HG03457 (cell line): ENCODE results near the gene TRIO.

ENCODE experiments used
- ATAC-seq: cut with Tn5 transposase; IDR thresholded peaks from one replicate; pipeline ENCODE4 v1.9.1; 2021; ENCODE audit warnings: moderate number of reproducible peaks; ENCODE audit not compliant: unreplicated experiment

The TRIO gene

GRCh38 chr5:14260637-14261036 lies 117.5 kb downstream of the TRIO start:
- no peak for ATAC-seq

DNA sequence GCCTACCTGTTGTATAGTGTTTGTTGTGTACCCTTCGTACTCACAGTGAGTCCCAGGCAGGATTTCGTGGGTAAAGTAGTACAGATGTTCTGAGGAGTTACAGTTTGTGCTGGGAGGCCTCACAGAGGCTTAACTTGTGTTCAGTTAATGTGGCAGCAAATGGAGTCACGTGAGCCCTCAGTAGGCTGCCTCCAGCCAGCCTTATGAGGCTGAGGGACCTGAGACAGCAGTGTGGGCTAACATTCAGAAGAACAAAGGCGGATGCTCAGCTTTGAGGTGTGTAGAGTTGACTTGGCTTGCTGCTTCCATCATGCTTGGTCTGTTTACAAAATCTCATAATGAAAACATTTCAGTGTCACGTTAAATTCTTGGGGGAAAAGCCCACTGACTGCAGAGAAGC lies 118.1 kb downstream of the TRIO start:
- ATAC-seq = no peak

- ATAC-seq = no peak
Measured at GRCh38 chr5:14261856-14262611, 118.9 kb downstream of the TRIO start.

- no peak for ATAC-seq
Measured at GRCh38 chr5:14263113-14263512, 120.0 kb downstream of the TRIO start.

DNA sequence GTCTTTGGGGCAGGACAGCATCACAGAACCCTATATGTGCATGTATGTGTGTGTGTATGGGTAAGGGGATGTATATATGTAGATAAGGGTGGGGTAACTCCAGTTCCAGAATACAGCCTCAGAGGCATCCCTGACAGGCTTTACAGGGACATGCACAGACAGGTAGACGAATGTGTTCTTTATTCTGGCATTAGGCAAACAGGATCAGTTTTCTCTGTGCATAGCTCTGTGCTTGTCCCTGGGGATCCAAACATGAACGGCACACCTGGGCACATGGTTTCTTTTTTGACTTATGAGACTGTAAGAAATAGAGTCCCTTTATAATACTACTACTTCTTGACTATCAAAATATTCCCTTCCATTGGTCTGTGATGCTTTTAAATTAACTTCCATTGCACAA lies 120.6 kb downstream of the TRIO start:
- no peak for ATAC-seq

DNA sequence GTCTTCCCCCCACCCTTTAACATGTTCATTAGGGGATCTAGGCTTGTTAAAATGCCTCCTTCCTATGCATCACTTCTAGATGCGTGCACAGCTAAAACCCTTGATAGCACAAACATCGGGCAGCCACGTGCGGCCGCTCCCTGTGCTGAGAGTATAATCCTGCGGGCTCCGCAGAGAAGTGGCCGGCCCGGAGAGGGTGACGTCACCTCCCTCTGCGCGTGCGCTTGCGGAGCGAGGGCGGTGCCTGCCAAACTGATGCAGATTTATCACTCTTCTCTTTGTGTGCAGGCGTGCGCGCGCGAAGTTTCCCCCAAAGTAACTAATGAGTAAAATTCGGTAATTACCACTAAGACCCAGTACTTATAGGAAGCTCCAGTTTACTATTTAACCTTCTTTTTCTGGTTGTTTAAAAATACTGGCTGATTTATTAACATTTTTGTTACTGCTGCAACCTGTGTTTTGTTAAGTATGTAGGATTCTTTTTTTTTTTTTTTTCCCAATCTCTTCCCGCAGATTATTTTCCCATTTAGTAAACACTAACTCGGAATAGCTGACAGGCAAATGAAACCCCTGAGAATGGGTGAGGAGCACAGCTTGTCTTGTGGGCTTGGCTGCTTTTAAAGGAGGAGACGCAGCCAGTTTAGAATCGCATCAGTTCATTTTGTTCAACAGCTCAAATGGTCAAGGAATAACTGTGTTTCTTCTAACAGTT lies 121.6 kb downstream of the TRIO start:
- ATAC-seq = peak; percentile 84

DNA sequence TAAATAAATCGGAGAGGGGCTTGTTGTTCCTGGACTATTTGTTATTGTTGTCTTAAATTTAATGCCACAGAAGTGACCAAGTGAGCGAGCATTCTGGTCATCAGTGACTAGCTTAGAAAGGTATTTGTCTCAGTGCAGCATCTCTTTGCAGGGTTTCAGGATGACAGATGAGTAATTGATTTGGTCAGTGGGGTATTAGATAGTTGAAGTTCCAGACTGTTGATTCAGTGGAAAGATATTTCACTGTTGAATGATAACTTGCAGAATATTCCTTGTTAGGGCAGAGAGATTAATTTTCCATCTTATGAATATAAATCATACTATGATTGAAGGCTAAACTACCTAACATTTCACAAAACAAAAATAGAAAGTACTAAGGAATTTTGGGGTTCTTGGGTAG lies 122.4 kb downstream of the TRIO start:
- ATAC-seq = no peak

DNA sequence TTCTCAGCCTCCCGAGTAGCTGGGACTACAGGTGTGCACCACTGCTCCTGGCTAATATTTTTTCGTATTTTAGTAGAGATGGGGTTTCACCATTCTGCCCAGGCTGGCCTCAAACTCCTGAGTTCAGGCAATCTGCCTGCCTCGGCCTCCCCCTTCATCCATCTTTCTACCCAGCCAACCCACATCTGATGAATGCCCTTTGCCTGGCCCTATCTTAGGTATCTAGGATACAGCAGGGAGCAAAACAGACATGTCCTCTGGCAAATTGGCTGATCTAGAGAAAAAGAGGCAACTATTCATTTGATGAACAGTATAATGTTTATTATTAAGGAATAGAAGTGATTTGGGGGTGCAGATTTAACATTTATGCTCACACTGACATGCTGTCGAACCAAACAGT lies 123.0 kb downstream of the TRIO start:
- no peak for ATAC-seq

GRCh38 chr5:14266686-14267085 lies 123.5 kb downstream of the TRIO start:
- ATAC-seq = no peak

DNA sequence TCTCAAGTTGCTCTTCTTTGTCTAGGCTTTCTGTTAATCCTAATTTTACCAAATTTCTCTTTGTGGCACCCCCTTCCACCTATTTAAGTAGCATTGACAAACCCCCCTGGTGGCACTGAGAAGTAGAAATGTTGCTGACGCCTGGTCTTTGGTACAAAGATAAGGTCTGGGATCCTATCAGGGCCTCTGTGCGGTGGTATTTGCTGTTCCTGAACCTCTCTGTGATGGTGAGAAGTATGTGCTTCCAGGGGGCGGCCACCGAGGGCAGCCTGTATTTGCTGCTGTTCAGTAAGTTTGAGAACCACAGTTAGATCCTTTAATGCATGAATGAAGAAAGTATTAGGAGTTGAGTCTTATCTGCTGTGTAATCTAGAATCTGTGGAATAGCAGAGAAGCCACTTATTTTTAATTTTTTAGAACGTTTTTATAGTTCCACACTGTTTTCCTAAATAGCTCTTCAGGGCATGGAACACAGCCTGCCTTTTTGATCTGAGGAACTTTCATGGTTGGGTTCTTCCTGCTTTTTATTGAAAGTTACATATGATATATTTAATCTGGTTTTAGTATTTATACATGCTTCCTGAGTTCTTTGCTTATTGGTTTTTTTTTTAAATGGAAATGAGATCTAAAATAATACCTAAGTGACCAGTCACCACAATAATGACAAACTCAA lies 124.2 kb downstream of the TRIO start:
- no peak for ATAC-seq

- no peak for ATAC-seq
Measured at GRCh38 chr5:14267991-14268708, 125.0 kb downstream of the TRIO start.

- ATAC-seq = no peak
Measured at GRCh38 chr5:14268738-14269137, 125.6 kb downstream of the TRIO start.

DNA sequence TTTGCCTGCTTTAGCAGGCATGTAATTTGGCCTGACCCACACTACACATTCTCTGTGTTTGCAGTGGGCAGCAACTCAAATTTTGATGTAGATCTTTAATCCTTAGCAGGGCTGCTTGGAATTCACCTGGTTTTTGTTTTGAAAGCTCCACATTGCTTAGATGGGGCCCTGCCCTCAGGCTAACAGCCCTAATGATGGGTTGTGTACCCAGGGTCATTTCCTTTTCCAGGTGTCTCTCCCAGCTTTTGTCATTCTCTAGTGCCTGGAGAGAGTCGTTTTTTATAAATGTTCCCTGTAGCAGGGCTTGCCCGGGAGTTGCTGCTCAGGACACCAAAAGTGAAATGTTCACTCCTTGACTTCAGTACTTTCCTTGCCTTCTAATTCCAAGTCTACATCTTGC lies 126.3 kb downstream of the TRIO start:
- no peak for ATAC-seq

GRCh38 chr5:14270209-14270702 lies 127.1 kb downstream of the TRIO start:
- ATAC-seq = no peak

GRCh38 chr5:14272548-14273205 lies 129.5 kb downstream of the TRIO start:
- no peak for ATAC-seq

DNA sequence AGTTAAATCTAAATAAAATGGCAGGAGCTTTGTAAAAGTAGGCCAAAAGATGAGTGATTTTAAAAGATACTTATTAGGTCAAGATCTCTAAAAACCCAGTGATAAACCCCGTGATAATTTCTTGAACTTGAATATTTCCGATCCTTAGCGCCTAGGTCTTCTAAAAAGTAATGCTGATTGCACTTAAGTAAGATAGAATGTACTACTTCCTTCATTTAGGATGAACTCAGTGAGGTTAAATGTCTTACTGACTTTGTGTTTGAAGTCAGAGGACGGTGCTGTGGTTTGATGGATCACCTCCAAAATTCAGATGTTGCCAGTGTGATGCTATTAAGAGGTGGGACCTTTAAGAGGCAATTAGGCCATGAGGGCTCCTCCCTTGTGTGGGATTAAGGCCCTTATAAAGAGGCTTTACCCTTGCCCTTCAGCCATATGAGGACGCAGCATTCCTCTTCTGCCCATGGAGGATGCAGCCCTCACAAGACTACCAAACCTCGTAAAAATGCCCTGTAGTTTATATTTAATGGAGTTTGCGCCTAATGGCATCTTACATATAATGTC lies 130.1 kb downstream of the TRIO start:
- no peak for ATAC-seq

DNA sequence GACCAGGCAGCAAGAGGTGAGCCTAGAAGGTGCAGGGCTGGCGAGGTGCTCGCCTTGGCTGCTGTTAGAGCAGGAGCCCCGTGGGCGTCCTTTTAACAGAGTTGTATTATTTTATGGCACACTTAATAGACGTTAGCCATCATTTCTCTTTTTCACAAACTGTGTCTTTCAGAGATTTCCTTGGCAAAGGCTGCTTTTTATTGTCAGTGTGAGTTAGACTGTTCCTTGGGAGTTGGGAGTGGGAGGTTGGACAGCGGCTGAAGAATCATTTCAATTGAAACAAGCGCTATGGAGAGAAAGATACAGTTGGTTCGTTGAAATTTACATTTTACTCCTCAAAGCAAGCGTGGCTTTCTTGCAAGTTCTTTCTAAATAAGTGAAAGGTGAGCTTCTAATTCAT lies 133.2 kb downstream of the TRIO start:
- ATAC-seq = no peak

DNA sequence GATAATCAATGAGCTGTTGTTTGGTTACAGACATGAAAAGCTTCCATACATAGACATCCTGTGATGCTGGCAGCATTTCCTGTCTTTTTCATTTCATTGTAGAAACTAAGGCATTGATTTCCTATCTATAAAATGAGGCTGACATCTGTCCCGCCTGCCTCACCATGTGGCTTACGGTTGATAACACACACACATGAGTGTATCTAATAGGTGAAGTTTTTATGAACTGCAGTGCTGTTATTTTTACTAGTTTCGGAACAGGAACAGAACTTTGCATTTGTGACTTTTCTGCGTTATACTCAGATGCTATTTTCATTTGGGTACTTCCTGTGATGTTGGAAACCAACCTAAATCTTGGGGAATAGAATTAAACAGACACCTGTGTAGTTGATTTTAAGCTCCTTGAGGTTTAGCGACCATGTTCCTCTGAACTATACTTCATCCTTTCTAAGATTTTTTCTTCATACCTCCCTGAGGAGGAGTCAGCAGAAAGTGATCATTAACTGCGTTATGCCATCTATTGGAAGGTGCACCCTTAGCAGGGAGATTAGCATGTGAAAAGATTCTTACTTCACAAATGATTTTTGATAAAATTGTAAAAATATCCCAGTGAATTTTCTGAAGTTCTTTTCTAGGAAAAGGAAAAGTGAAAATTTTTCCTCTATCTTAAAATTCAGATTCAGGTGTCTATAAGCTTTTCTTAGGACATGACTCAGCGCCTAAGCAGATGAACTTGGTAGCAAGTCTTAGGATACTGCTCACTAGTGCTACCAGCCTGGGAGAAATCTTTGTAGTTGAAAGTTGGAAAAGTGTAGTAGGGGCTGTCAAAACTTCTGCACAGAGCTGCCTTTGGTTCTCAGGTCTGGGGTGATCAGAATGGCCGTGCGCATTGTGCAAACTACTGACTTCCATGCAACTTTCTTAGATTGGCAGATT lies 134.5 kb downstream of the TRIO start:
- no peak for ATAC-seq

- ATAC-seq = no peak
Measured at GRCh38 chr5:14280294-14280854, 137.2 kb downstream of the TRIO start.
